Mesodermal cell (in vitro differentiated cells): ENCODE measurements around the gene ZKSCAN5.
"Not testable (repeated sequence)": the region's sequence is repeated elsewhere in the genome, so short reads cannot be mapped to it uniquely, and the experiment has no call there.

Source experiments
- H3K27ac ChIP-seq: 2 replicates; pipeline ENCODE4 v1.7.0; 2013; ENCODE audit warnings: mild to moderate bottlenecking, low read depth, low read length, moderate library complexity; ENCODE audit not compliant: severe bottlenecking
- H3K36me3 ChIP-seq: 2 replicates; pipeline ENCODE4 v1.7.1; 2013; ENCODE audit warnings: mild to moderate bottlenecking, low read length, moderate library complexity; ENCODE audit not compliant: control insufficient read depth, insufficient read depth
- H3K4me1 ChIP-seq: one replicate; pipeline ENCODE4 v1.7.1; 2013; ENCODE audit warnings: mild to moderate bottlenecking, low read length; ENCODE audit not compliant: insufficient read depth, control insufficient read depth, poor library complexity, severe bottlenecking
- H3K4me3 ChIP-seq: 2 replicates; pipeline ENCODE4 v1.7.0; 2013; ENCODE audit warnings: low read length, control low read depth, mild to moderate bottlenecking; ENCODE audit not compliant: insufficient read depth, poor library complexity, severe bottlenecking; ENCODE audit errors: extremely low read depth
- H3K9me3 ChIP-seq: 2 replicates; pipeline ENCODE4 v1.7.1; 2013; ENCODE audit warnings: mild to moderate bottlenecking, low read length, moderate library complexity; ENCODE audit not compliant: control insufficient read depth
- WGBS, 2 experiments: methylation state at CpG; one replicate each; pipeline ENCODE4 v1.1.5; 2013; ENCODE audit warnings: missing lambda C conversion rate in 2 of 2; ENCODE audit not compliant: insufficient coverage in 2 of 2; 5-methylcytosine and 5-hydroxymethylcytosine counted together

ZKSCAN5 gene

DNA sequence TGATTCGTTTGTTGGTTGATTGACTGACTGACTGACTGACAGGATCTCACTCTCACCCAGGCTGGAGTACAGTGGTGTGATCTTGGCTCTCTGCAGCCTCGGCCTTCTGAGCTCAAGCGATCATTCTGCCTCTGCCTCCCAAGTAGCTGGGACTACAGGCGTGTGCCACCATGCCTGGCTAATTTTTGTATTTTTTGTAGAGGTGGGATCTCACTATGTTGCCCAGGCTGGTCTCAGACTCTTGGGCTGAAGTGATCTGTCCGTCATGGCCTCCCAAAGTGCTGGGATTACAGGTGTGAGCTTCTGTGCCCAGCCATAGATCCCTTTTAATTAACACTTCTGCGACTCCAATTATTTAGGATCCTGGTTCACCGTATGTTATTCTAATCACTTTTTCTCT, 64.3 kb downstream of the ZKSCAN5 start:
- H3K36me3 ChIP-seq = peaks cover 97% of the 10 kb centered on the region
- 87 to 100% methylated on average over 3 to 6 of the region's 7 CpGs for WGBS, 2 experiments
- H3K4me1 ChIP-seq, H3K9me3 ChIP-seq, H3K4me3 ChIP-seq, H3K27ac ChIP-seq: not testable (repeated sequence)

GRCh38 chr7:99571768-99572167, 67.3 kb downstream of the ZKSCAN5 start:
- no peak overlapping the region for H3K27ac ChIP-seq
- 97 to 100% methylated on average over 2 to 3 of the region's 3 CpGs for WGBS, 2 experiments
- no peak overlapping the region for H3K4me3 ChIP-seq
- H3K36me3 ChIP-seq = peaks cover 78% of the 10 kb centered on the region
- H3K9me3 ChIP-seq = no peaks in the 10 kb centered on the region
- no peaks in the 10 kb centered on the region for H3K4me1 ChIP-seq

- no CpG with 5 or more reads among the region's 1 CpG for WGBS, 2 experiments
- Histone ChIP-seq H3K4me3 (no peak overlapping the region), H3K4me1 (no peaks in the 10 kb centered on the region), H3K9me3 (no peaks in the 10 kb centered on the region), H3K27ac (no peak overlapping the region), H3K36me3 (peaks cover 65% of the 10 kb centered on the region)
These were observed 68.8 kb downstream of the ZKSCAN5 start for GRCh38 chr7:99573257-99573656.

DNA sequence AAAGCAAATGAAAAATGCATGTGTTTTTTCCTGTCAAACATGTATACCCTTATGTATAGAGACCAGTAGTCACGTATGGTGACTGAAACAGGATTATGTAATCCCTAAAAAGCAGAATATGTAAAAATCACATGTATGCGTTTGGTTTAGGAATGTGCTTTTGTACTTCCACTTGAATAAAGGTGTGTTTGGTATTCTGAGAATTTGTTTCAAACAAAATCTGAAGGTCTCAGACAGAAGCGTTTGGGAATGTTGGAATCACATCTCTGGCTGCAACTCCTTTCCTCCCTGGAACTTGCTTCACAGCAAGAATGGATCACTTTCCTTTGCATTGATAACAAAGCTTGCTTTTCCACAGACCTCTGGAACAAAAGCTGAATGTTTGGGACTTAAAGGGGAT, 71.8 kb downstream of the ZKSCAN5 start:
- H3K36me3 ChIP-seq = peaks cover 37% of the 10 kb centered on the region
- no peaks in the 10 kb centered on the region for H3K4me1 ChIP-seq
- no peak overlapping the region for H3K27ac ChIP-seq
- 83% methylated on average over 1 of the region's 3 CpGs; no CpG with 5 or more reads in 1 of the 2 experiments for WGBS, 2 experiments
- H3K9me3 ChIP-seq = no peaks in the 10 kb centered on the region
- no peak overlapping the region for H3K4me3 ChIP-seq

- WGBS, 2 experiments = 87 to 93% methylated on average over 3 of the region's 10 CpGs
- no peak overlapping the region for H3K4me3 ChIP-seq
- H3K36me3 ChIP-seq = peaks cover 5% of the 10 kb centered on the region
These were observed 75.0 kb downstream of the ZKSCAN5 start for GRCh38 chr7:99579281-99579955.

GRCh38 chr7:99579956-99580777, 75.7 kb downstream of the ZKSCAN5 start:
- no peaks in the 10 kb centered on the region for H3K9me3 ChIP-seq
- peak overlapping the region; percentile 48 for H3K27ac ChIP-seq
- no peaks in the 10 kb centered on the region for H3K4me1 ChIP-seq
- H3K36me3 ChIP-seq = no peaks in the 10 kb centered on the region
- WGBS, 2 experiments = 9 to 15% methylated on average over 43 to 54 of the region's 54 CpGs
- H3K4me3 ChIP-seq = peak overlapping the region; percentile 47

More at GRCh38 chr7:99579281-99579955, 75.0 kb downstream of the ZKSCAN5 start:
- H3K4me1 ChIP-seq = no peaks in the 10 kb centered on the region
- no peak overlapping the region for H3K27ac ChIP-seq
- H3K9me3 ChIP-seq = no peaks in the 10 kb centered on the region

DNA sequence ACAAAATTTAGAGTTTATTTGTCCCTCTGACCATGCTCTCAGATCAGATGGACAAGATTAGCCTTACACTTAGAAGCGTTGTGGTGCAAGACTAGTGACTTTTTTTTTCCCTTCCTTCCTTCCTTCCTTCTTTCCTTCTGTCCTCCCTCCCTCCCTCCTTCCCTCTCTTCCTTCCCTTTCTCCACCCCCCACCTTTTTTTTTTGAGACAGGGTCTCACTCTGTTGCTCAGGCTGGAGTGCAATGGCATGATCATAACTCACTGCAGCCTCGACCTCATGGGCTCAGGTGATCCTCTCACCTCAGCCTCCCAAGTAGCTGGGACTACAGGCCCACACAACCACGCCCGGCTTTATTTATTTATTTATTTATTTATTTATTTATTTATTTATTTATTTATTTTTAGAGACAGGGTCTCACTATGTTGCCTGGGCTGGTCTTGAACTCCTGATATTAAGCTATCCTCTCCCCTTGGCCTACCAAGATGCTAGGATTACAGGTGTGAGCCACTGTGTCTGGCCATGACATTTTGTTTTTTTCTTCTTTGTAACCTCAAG, 76.4 kb downstream of the ZKSCAN5 start:
- not testable (repeated sequence) for H3K36me3 ChIP-seq, H3K4me1 ChIP-seq, H3K27ac ChIP-seq, H3K9me3 ChIP-seq
- WGBS, 2 experiments = 29 to 46% methylated on average over 2 of the region's 4 CpGs
- H3K4me3 ChIP-seq = peak overlapping the region; percentile 47
